Smooth muscle cell of the pulmonary artery (primary cell): ENCODE results near the gene OR5H6. TPM values are rescaled to one million over a fixed set of nuclear protein-coding genes. Genes with fewer than 3 reads are reported as not detected.

Experiments used
- total RNA-seq: library from RNA; depleted of rRNA; stranded (reverse); fragments of >200 nt; gene quantifications from 2 replicates; pipeline ENCODE4 v1.2.3, GENCODE V29; 2014

Gene OR5H6
- total RNA-seq: not detected in 2 replicates

DNA sequence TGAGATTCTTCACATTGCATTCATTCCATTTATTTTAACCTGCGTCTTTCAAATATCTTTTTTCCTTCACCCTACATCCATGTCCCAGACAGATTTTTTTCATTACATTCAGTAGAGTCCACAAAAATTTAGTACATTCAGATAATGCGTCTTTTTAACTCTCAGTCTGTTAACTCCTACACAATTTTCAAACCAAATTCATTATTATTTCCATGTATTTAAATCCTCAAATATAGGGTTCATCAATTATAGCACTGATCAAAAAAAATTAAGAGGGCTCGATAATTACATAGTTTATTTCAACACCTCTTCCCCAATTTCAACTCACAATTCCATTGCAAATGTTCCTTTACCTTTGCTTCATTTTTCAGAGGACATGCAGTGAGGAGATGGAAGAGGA, at the start of gene OR5H6:
Gene OR5H6 (plus strand): TSS at position 301 of the 400 bp plus-strand sequence. CDS start 89 bp downstream, at position 390.

DNA sequence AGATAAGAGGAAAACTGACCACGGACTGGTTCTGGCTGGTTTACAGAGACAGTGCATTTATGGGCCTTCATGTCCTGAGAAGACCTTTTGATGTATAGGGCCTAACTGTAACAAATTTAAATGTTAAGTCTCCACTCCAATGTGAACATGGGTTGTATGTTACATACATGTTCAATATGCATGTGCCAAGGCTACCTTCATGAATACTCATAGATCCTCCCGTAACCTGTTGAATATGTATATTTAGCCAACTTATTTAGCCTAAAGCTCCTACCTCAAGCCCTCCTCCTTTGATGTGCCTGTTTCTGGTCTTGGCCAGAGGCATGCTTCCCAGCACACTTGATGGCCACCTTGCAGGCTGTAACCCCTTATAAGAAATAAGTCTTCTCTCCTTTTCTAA, 18.2 kb downstream of the OR5H6 start, which contains the start of gene OR5H2:
Gene OR5H2 (plus strand): TSS at position 301 of the 400 bp plus-strand sequence. CDS start 398 bp downstream, outside the sequence.

Other genes starting within 250 kb of the OR5H6 start
- gene GABRR3, start 228.9 kb upstream of the OR5H6 start, total RNA-seq: not detected in 2 replicates
- not detected in 2 replicates for gene OR5AC2, start 177.1 kb upstream of the OR5H6 start, total RNA-seq
- not detected in 2 replicates for gene OR5H1, start 133.5 kb upstream of the OR5H6 start, total RNA-seq
- not detected in 2 replicates for gene OR5H14, start 116.8 kb upstream of the OR5H6 start, total RNA-seq
- gene OR5H15, start 97.5 kb upstream of the OR5H6 start, total RNA-seq: not detected in 2 replicates
- not detected in 2 replicates for gene OR5H2, start 18.3 kb downstream of the OR5H6 start, total RNA-seq
- not detected in 2 replicates for gene OR5K4, start 89.6 kb downstream of the OR5H6 start, total RNA-seq
- not detected in 2 replicates for gene OR5K3, start 126.4 kb downstream of the OR5H6 start, total RNA-seq
- not detected in 2 replicates for gene OR5K1, start 199.0 kb downstream of the OR5H6 start, total RNA-seq
- gene OR5K2, start 233.4 kb downstream of the OR5H6 start, total RNA-seq: not detected in 2 replicates